ENCODE measurements around the gene ARHGEF7.
A peak's percentile ranks its signal among the peaks of the same experiment; 100 is the strongest.

The ARHGEF7 gene

GRCh38 chr13:111315347-111315995 lies 200.4 kb downstream of the ARHGEF7 start:
- DNase-seq: no peak

GRCh38 chr13:111316161-111316730 lies 201.1 kb downstream of the ARHGEF7 start:
- no peak for DNase-seq

GRCh38 chr13:111317042-111317550 lies 202.0 kb downstream of the ARHGEF7 start:
- DNase-seq: no peak

- no peak for DNase-seq
Measured at GRCh38 chr13:111317571-111318345, 202.6 kb downstream of the ARHGEF7 start.

GRCh38 chr13:111318386-111318785 lies 203.3 kb downstream of the ARHGEF7 start:
- DNase-seq: no peak

- DNase-seq: no peak
Measured at GRCh38 chr13:111319521-111319920, 204.4 kb downstream of the ARHGEF7 start.

- no peak for DNase-seq
Measured at GRCh38 chr13:111319998-111320911, 205.1 kb downstream of the ARHGEF7 start, which contains the start of gene TEX29. TSS of gene TEX29 (plus strand) at chr13:111320642. CDS start at chr13:111320891, 249 bp downstream.

GRCh38 chr13:111322001-111322915 lies 207.1 kb downstream of the ARHGEF7 start:
- no peak for DNase-seq

- peak; percentile 17 for DNase-seq
Measured at GRCh38 chr13:111322916-111323331, 207.8 kb downstream of the ARHGEF7 start.

GRCh38 chr13:111323549-111323948 lies 208.4 kb downstream of the ARHGEF7 start:
- DNase-seq: no peak

GRCh38 chr13:111323950-111324651 lies 209.0 kb downstream of the ARHGEF7 start:
- no peak for DNase-seq

- DNase-seq: no peak
Measured at GRCh38 chr13:111324736-111325135, 209.6 kb downstream of the ARHGEF7 start.

GRCh38 chr13:111325146-111325890 lies 210.2 kb downstream of the ARHGEF7 start:
- no peak for DNase-seq

GRCh38 chr13:111325941-111326620 lies 211.0 kb downstream of the ARHGEF7 start:
- DNase-seq: no peak

GRCh38 chr13:111326621-111326965 lies 211.5 kb downstream of the ARHGEF7 start:
- DNase-seq: no peak

- no peak for DNase-seq
Measured at GRCh38 chr13:111326981-111327642, 212.0 kb downstream of the ARHGEF7 start.

GRCh38 chr13:111327730-111328573 lies 212.8 kb downstream of the ARHGEF7 start:
- DNase-seq: no peak

All from right hindlimb (tissue), 1 donor.